Midbrain (tissue), 1 donor: ENCODE measurements around the gene CNIH2.

Experiments
- DNase-seq: peaks from one replicate; lab custom pipeline; 2025; lab: John Stamatoyannopoulos, UW

Gene CNIH2

GRCh38 chr11:66259225-66259624 lies 18.8 kb upstream of the CNIH2 start:
- DNase-seq = no peak

- no peak for DNase-seq
Measured at GRCh38 chr11:66259956-66260355, 18.0 kb upstream of the CNIH2 start.

GRCh38 chr11:66261578-66261977 lies 16.4 kb upstream of the CNIH2 start:
- DNase-seq = no peak

- no peak for DNase-seq
Measured at GRCh38 chr11:66262191-66262590, 15.8 kb upstream of the CNIH2 start.

GRCh38 chr11:66262696-66263095 lies 15.3 kb upstream of the CNIH2 start:
- no peak for DNase-seq

GRCh38 chr11:66263231-66263630 lies 14.7 kb upstream of the CNIH2 start:
- DNase-seq = no peak

GRCh38 chr11:66263785-66264184 lies 14.2 kb upstream of the CNIH2 start:
- DNase-seq = no peak

- DNase-seq = no peak
Measured at GRCh38 chr11:66264383-66264782, 13.6 kb upstream of the CNIH2 start.

GRCh38 chr11:66264914-66265313 lies 13.1 kb upstream of the CNIH2 start:
- DNase-seq = no peak

- no peak for DNase-seq
Measured at GRCh38 chr11:66265531-66266377, 12.2 kb upstream of the CNIH2 start.

GRCh38 chr11:66266378-66267038 lies 11.5 kb upstream of the CNIH2 start:
- DNase-seq = no peak

GRCh38 chr11:66267039-66267378 lies 11.0 kb upstream of the CNIH2 start:
- DNase-seq = no peak

- peak; percentile 82 for DNase-seq
Measured at GRCh38 chr11:66267379-66268243, 10.4 kb upstream of the CNIH2 start.

- DNase-seq = peak; percentile 100
Measured at GRCh38 chr11:66268244-66268951, 9.6 kb upstream of the CNIH2 start, which contains the start of gene RAB1B. TSS of gene RAB1B (plus strand) at chr11:66268639. CDS start at chr11:66268680, 41 bp downstream.

- DNase-seq = no peak
Measured at GRCh38 chr11:66268952-66269905, 8.7 kb upstream of the CNIH2 start.

GRCh38 chr11:66271816-66272215 lies 6.2 kb upstream of the CNIH2 start:
- no peak for DNase-seq

- DNase-seq = no peak
Measured at GRCh38 chr11:66272596-66272995, 5.4 kb upstream of the CNIH2 start.

- no peak for DNase-seq
Measured at GRCh38 chr11:66274219-66274618, 3.8 kb upstream of the CNIH2 start.

- no peak for DNase-seq
Measured at GRCh38 chr11:66275396-66275795, 2.6 kb upstream of the CNIH2 start.

GRCh38 chr11:66275984-66276612 lies 1.9 kb upstream of the CNIH2 start:
- DNase-seq = no peak
